Stimulated activated naive CD4-positive, alpha-beta T cell (primary cell): ENCODE measurements around the gene KCTD2.
A peak's percentile ranks its signal among the peaks of the same experiment; 100 is the strongest.

ENCODE experiments used
- DNase-seq, 6 experiments: peaks; one replicate each; lab custom pipeline; 2025; lab: John Stamatoyannopoulos, UW

The KCTD2 gene

GRCh38 chr17:75077496-75078283, 30.7 kb downstream of the KCTD2 start:
- DNase-seq = peak; percentile 10 to 58 (median 36)

- no peak for DNase-seq
Observed at GRCh38 chr17:75078284-75079022, 31.4 kb downstream of the KCTD2 start.

- DNase-seq = no peak
Observed at GRCh38 chr17:75079023-75079373, 32.0 kb downstream of the KCTD2 start.

- no peak for DNase-seq
Observed at GRCh38 chr17:75081611-75082540, 34.9 kb downstream of the KCTD2 start.

GRCh38 chr17:75082683-75083082, 35.7 kb downstream of the KCTD2 start:
- no peak for DNase-seq

GRCh38 chr17:75084039-75084660, 37.1 kb downstream of the KCTD2 start:
- peak in 4 of 6 experiments; percentile 16 to 69 (median 62) for DNase-seq

- DNase-seq = no peak
Observed at GRCh38 chr17:75086496-75087181, 39.6 kb downstream of the KCTD2 start.

- no peak for DNase-seq
Observed at GRCh38 chr17:75087182-75087557, 40.1 kb downstream of the KCTD2 start.

- peak; percentile 17 to 59 (median 34) for DNase-seq
Observed at GRCh38 chr17:75087558-75088453, 40.8 kb downstream of the KCTD2 start, which contains the start of gene SLC16A5. Gene SLC16A5, plus strand, starts transcription at chr17:75087954. Its CDS starts 5,683 bp downstream, at chr17:75093637.

- peak in 1 of 6 experiments; percentile 24 for DNase-seq
Observed at GRCh38 chr17:75088465-75089417, 41.7 kb downstream of the KCTD2 start.

- DNase-seq = no peak
Observed at GRCh38 chr17:75090871-75091854, 44.1 kb downstream of the KCTD2 start.

- no peak for DNase-seq
Observed at GRCh38 chr17:75091855-75092327, 44.9 kb downstream of the KCTD2 start.

GRCh38 chr17:75093548-75094158, 46.6 kb downstream of the KCTD2 start:
- no peak for DNase-seq

- no peak for DNase-seq
Observed at GRCh38 chr17:75094871-75095399, 47.9 kb downstream of the KCTD2 start.

GRCh38 chr17:75096082-75096625, 49.1 kb downstream of the KCTD2 start:
- no peak for DNase-seq

- no peak for DNase-seq
Observed at GRCh38 chr17:75097865-75098264, 50.8 kb downstream of the KCTD2 start.
